Heart left ventricle (tissue), 16 donors: Measurements from ENCODE around the gene ZNF362. TPM values are rescaled to one million over a fixed set of nuclear protein-coding genes. Genes with fewer than 3 reads are reported as not detected.

Source experiments
- ATAC-seq, 4 donors: fragments of 200-7000 bp; cut with Tn5 transposase; one replicate each; pipeline ENCODE4 v1.9.1; 2020 to 2022; ENCODE audit warnings: moderate library complexity in 4 of 4, mild to moderate bottlenecking in 3 of 4, moderate number of reproducible peaks in 1 of 4
- DNase-seq, 5 donors: peaks; one replicate each; pipeline ENCODE4 v3.0.0-alpha.2; 2020
- H3K27ac ChIP-seq, 12 donors: fragments of 200-600 bp; sonication (generic) in 4 of 12; one replicate each; pipeline versions ENCODE4 v1.5.0 to v1.8.0; 2016 to 2022; ENCODE audit warnings: mild to moderate bottlenecking in 2 of 12
- H3K27me3 ChIP-seq, 9 donors: fragments of 200-600 bp; sonication (generic) in 2 of 9; one replicate each; pipeline versions ENCODE4 v1.5.1 to v1.8.0; 2016 to 2022; ENCODE audit warnings: mild to moderate bottlenecking in 3 of 9
- H3K36me3 ChIP-seq, 9 donors: fragments of 200-600 bp; sonication (generic) in 2 of 9; one replicate each; pipeline versions ENCODE4 v1.5.0 to v1.8.0; 2018 to 2022; ENCODE audit warnings: mild to moderate bottlenecking in 2 of 9
- H3K4me1 ChIP-seq, 12 donors: fragments of 200-600 bp; sonication (generic) in 4 of 12; one replicate each; pipeline versions ENCODE4 v1.5.0 to v1.8.0; 2016 to 2022; ENCODE audit warnings: mild to moderate bottlenecking in 3 of 12
- H3K4me3 ChIP-seq, 12 donors: fragments of 200-600 bp; sonication (generic) in 4 of 12; one replicate each; pipeline versions ENCODE4 v1.5.0 to v1.8.0; 2017 to 2022; ENCODE audit warnings: mild to moderate bottlenecking in 9 of 12, moderate library complexity in 4 of 12
- H3K9me3 ChIP-seq, 12 donors: fragments of 200-600 bp; sonication (generic) in 4 of 12; one replicate each; pipeline versions ENCODE4 v1.5.0 to v1.8.0; 2016 to 2022; ENCODE audit warnings: mild to moderate bottlenecking in 1 of 12
- CTCF ChIP-seq, 12 donors: fragments of 200-600 bp; sonication (generic) in 4 of 12; IDR thresholded peaks; one replicate each; pipeline versions ENCODE4 v1.5.0 to v1.8.0; 2018 to 2022; ENCODE audit warnings: antibody characterized with exemption in 12 of 12, mild to moderate bottlenecking in 5 of 12
- POLR2A ChIP-seq, 2 donors: fragments of 450-650 bp; IDR thresholded peaks; one replicate each; pipeline ENCODE4 v1.6.1; 2017; ENCODE audit warnings: antibody characterized with exemption in 2 of 2, mild to moderate bottlenecking in 2 of 2, moderate library complexity in 2 of 2
- WGBS, 4 donors: extraction: QIAGEN DNeasy Blood & Tissue Kit in 2 of 4; methylation state at CpG; one replicate each; pipeline versions ENCODE4 v1.1.5 to v1.1.7; 2013 to 2018; 5-methylcytosine and 5-hydroxymethylcytosine counted together
- intact Hi-C, 10 donors: fragments of 100-400 bp; cut with DNase I; formaldehyde crosslinking; loops; one replicate each; pipeline versions ENCODE4 v1.11.1 to v1.14.2; 2022
- polyA plus RNA-seq, 2 donors: library from polyadenylated mRNA; stranded (reverse); fragments of 200-250 nt; gene quantifications; one replicate each; pipeline ENCODE4 v1.2.3, GENCODE V29; 2013
- total RNA-seq, 9 donors: library from RNA; depleted of rRNA in 2 of 9; stranded (reverse); fragments of >200 nt in 2 of 9; fragmentation: NEBNext Ultra II Directional in 3 of 9; extraction: Animal tissue kit (Norgen Biotek cat#: 25700) in 3 of 9; gene quantifications; one replicate each; pipeline versions ENCODE4 v1.1.0 to v1.2.4, GENCODE V29; 2016 to 2023
- donor health status: ischemic (EF 13 %, LVEDD 7.1; RV severe dilation, severe dysfunction).
- donor health status: healthy with polysubstance abuse.
- donor health status: DM: no; HTN: yes; CAD: no.
- donor health status: DM: no; HTN: no; CAD: no.
- donor health status: ischemic (EF 25% LVEDD 6.9; RV normal size, moderate dysfunction).
- donor health status: ischemic (EF 25% LVEDD 5.7; RV mildly dilated, moderate dysfunction).
- donor health status: healthy.
- donor health status: DM: yes; HTN: yes; CAD: no.
- donor health status: ischemic (EF 35%, LVEDD 5.7; RV mildly dilated, moderate dysfunction).
- donor health status: nonischemic (EF 11% LVEDD 7.7; RV severe dilation, severe dysfunction).
- donor health status: DM: yes; HTN: yes; CAD: no.
- donor health status: PGD.
- donor health status: ischemic (EF 29% LVEDD 5.4; RV normal size, mild dysfunction).
- donor health status: nonischemic (EF 23%, LVEDD 6.1; RV moderate dilation, normal function).

Gene ZNF362
- total and polyA plus RNA-seq, 11 donors, result 11.1 to 39.7 (median 32.5) TPM

GRCh38 chr1:33319949-33320618 lies 63.8 kb downstream of the ZNF362 start:
- ATAC-seq (peak in 1 of 4 donors; percentile 30), DNase-seq (no peak)
- H3K27ac ChIP-seq, result no peak overlapping the region
- no peaks in the 10 kb centered on the region for H3K27me3 ChIP-seq
- H3K36me3 ChIP-seq, result peaks cover 0 to 39% (median 26%) of the 10 kb centered on the region in 9 donors
- TF ChIP-seq CTCF (IDR thresholded peaks at IDR 0.05) (no peak), POLR2A (IDR thresholded peaks at IDR 0.05) (no peak)
- H3K9me3 ChIP-seq, result no peaks in the 10 kb centered on the region
- no peak overlapping the region for H3K4me3 ChIP-seq
- intact Hi-C loops, result no loop called here
- peaks cover 0 to 19% (median 5%) of the 10 kb centered on the region in 12 donors for H3K4me1 ChIP-seq
- WGBS, 4 donors, result 70 to 81% (median 77%) methylated on average over 11 to 12 of the region's 12 CpGs

- H3K27ac ChIP-seq, result no peak within 1 kb of the TSS
- intact Hi-C loops, result no loop called here
- H3K9me3 ChIP-seq, result no peaks in the 10 kb centered on the region
- DNase-seq (no peak), ATAC-seq (peak in 1 of 4 donors; percentile 19)
- H3K36me3 ChIP-seq, result peaks cover 0 to 45% (median 32%) of the 10 kb centered on the region in 9 donors
- 67 to 75% (median 73%) methylated on average over 8 of the region's 8 CpGs for WGBS, 4 donors
- H3K4me3 ChIP-seq, result no peak within 1 kb of the TSS
- TF ChIP-seq CTCF (IDR thresholded peaks at IDR 0.05) (no peak), POLR2A (IDR thresholded peaks at IDR 0.05) (no peak)
- no peaks in the 10 kb centered on the region for H3K27me3 ChIP-seq
- peaks cover 0 to 26% (median 11%) of the 10 kb centered on the region in 12 donors for H3K4me1 ChIP-seq
Measured at GRCh38 chr1:33320619-33321165, 64.4 kb downstream of the ZNF362 start, which contains the start of gene A3GALT2. Gene A3GALT2, minus strand, starts transcription at chr1:33321098. Its CDS starts 0 bp downstream, at chr1:33321098.

GRCh38 chr1:33321178-33321577 lies 64.9 kb downstream of the ZNF362 start:
- 42 to 85% (median 67%) methylated on average over 3 to 5 of the region's 5 CpGs for WGBS, 4 donors
- ATAC-seq (peak in 1 of 4 donors; percentile 7), DNase-seq (no peak)
- no peaks in the 10 kb centered on the region for H3K9me3 ChIP-seq
- H3K4me1 ChIP-seq, result peaks cover 0 to 29% (median 11%) of the 10 kb centered on the region in 12 donors
- no peaks in the 10 kb centered on the region for H3K27me3 ChIP-seq
- intact Hi-C loops, result no loop called here
- no peak for TF ChIP-seq POLR2A (IDR thresholded peaks at IDR 0.05)
- TF ChIP-seq CTCF (IDR thresholded peaks at IDR 0.05), result no peak
- H3K4me3 ChIP-seq, result no peak overlapping the region
- H3K27ac ChIP-seq, result no peak overlapping the region
- peaks cover 0 to 50% (median 37%) of the 10 kb centered on the region in 9 donors for H3K36me3 ChIP-seq

GRCh38 chr1:33322109-33322508 lies 65.8 kb downstream of the ZNF362 start:
- H3K27ac ChIP-seq, result no peak overlapping the region
- peaks cover 0 to 59% (median 46%) of the 10 kb centered on the region in 9 donors for H3K36me3 ChIP-seq
- H3K27me3 ChIP-seq, result no peaks in the 10 kb centered on the region
- 70 to 78% (median 74%) methylated on average over 6 of the region's 6 CpGs for WGBS, 4 donors
- TF ChIP-seq POLR2A (IDR thresholded peaks at IDR 0.05), result no peak
- no peak for TF ChIP-seq CTCF (IDR thresholded peaks at IDR 0.05)
- no peak for DNase-seq
- intact Hi-C loops, result no loop called here
- no peaks in the 10 kb centered on the region for H3K9me3 ChIP-seq
- H3K4me3 ChIP-seq, result no peak overlapping the region
- peaks cover 0 to 32% (median 14%) of the 10 kb centered on the region in 12 donors for H3K4me1 ChIP-seq
- ATAC-seq, result no peak
